ENCODE measurements around the gene CYFIP1.

Gene CYFIP1

DNA sequence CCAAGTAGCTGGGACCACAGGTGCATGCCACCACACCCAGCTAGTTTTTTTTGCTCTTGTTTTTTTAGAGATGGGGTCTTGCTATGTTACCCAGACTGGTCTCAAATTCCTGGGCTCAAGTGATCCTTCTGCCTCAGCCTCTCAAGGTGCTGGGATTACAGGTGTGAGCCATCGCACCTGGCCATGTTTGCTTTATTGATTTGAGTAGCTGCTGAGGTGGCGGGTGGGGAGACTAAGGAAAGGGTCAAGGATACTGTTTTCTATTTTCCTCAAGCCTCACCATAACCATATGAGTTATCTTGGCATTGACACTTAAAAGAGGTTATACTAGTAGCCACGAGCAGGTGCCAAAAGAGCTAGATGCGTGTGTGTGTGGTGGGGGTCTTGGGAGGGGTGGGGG, 39.0 kb downstream of the CYFIP1 start:
- Histone ChIP-seq H3K27ac (ENCODE audit: low read length) (no peak overlapping the region), H3K36me3 (replicated peaks; ENCODE audit: low read depth, low read length) (no peaks in the 10 kb centered on the region), H3K9ac (ENCODE audit: low read length) (no peak overlapping the region), H3K4me3 (ENCODE audit: low read length) (no peak overlapping the region), H3K4me1 (ENCODE audit: low read length) (peaks cover 13% of the 10 kb centered on the region), H3K9me3 (ENCODE audit: insufficient read depth, low read length) (no peaks in the 10 kb centered on the region), H4K20me1 (ENCODE audit: insufficient read depth, low read length) (no peaks in the 10 kb centered on the region), H3K27me3 (ENCODE audit: low read depth, low read length) (no peaks in the 10 kb centered on the region), H3K79me2 (ENCODE audit: low read length) (no peaks in the 10 kb centered on the region), H3K4me2 (ENCODE audit: low read length) (no peak overlapping the region), H2AFZ (ENCODE audit: low read depth, low read length) (no peak overlapping the region)
- TF ChIP-seq EZH2phosphoT487 (IDR thresholded peaks at IDR 0.05; ENCODE audit: low read depth) (no peak), CTCF (IDR thresholded peaks at IDR 0.05; ENCODE audit: low read depth, low read length) (no peak)

- no peaks in the 10 kb centered on the region for H3K79me2 ChIP-seq (ENCODE audit: low read length)
These were observed 40.5 kb downstream of the CYFIP1 start for GRCh38 chr15:22939652-22940061.

GRCh38 chr15:22939051-22939450, 41.1 kb downstream of the CYFIP1 start:
- H2AFZ ChIP-seq (ENCODE audit: low read depth, low read length), result no peak overlapping the region
- H4K20me1 ChIP-seq (ENCODE audit: insufficient read depth, low read length), result no peaks in the 10 kb centered on the region
- H3K4me2 ChIP-seq (ENCODE audit: low read length), result no peak overlapping the region
- TF ChIP-seq CTCF (IDR thresholded peaks at IDR 0.05; ENCODE audit: low read depth, low read length) (no peak), EZH2phosphoT487 (IDR thresholded peaks at IDR 0.05; ENCODE audit: low read depth) (no peak)
- H3K27me3 ChIP-seq (ENCODE audit: low read depth, low read length), result no peaks in the 10 kb centered on the region
- no peak overlapping the region for H3K4me3 ChIP-seq (ENCODE audit: low read length)
- H3K27ac ChIP-seq (ENCODE audit: low read length), result no peak overlapping the region
- H3K9me3 ChIP-seq (ENCODE audit: insufficient read depth, low read length), result no peaks in the 10 kb centered on the region
- no peak overlapping the region for H3K9ac ChIP-seq (ENCODE audit: low read length)
- H3K4me1 ChIP-seq (ENCODE audit: low read length), result peaks cover 15% of the 10 kb centered on the region
- no peaks in the 10 kb centered on the region for H3K79me2 ChIP-seq (ENCODE audit: low read length)
- H3K36me3 ChIP-seq (replicated peaks; ENCODE audit: low read depth, low read length), result no peaks in the 10 kb centered on the region

More at GRCh38 chr15:22939652-22940061, 40.5 kb downstream of the CYFIP1 start:
- TF ChIP-seq CTCF (IDR thresholded peaks at IDR 0.05; ENCODE audit: low read depth, low read length), result no peak
- no peak for TF ChIP-seq EZH2phosphoT487 (IDR thresholded peaks at IDR 0.05; ENCODE audit: low read depth)
- peaks cover 15% of the 10 kb centered on the region for H3K4me1 ChIP-seq (ENCODE audit: low read length)
- H2AFZ ChIP-seq (ENCODE audit: low read depth, low read length), result no peak overlapping the region
- no peak overlapping the region for H3K27ac ChIP-seq (ENCODE audit: low read length)
- no peaks in the 10 kb centered on the region for H3K9me3 ChIP-seq (ENCODE audit: insufficient read depth, low read length)
- H3K4me3 ChIP-seq (ENCODE audit: low read length), result no peak overlapping the region
- no peak overlapping the region for H3K4me2 ChIP-seq (ENCODE audit: low read length)
- H3K9ac ChIP-seq (ENCODE audit: low read length), result no peak overlapping the region
- H3K36me3 ChIP-seq (replicated peaks; ENCODE audit: low read depth, low read length), result no peaks in the 10 kb centered on the region
- no peaks in the 10 kb centered on the region for H3K27me3 ChIP-seq (ENCODE audit: low read depth, low read length)
- H4K20me1 ChIP-seq (ENCODE audit: insufficient read depth, low read length), result no peaks in the 10 kb centered on the region

DNA sequence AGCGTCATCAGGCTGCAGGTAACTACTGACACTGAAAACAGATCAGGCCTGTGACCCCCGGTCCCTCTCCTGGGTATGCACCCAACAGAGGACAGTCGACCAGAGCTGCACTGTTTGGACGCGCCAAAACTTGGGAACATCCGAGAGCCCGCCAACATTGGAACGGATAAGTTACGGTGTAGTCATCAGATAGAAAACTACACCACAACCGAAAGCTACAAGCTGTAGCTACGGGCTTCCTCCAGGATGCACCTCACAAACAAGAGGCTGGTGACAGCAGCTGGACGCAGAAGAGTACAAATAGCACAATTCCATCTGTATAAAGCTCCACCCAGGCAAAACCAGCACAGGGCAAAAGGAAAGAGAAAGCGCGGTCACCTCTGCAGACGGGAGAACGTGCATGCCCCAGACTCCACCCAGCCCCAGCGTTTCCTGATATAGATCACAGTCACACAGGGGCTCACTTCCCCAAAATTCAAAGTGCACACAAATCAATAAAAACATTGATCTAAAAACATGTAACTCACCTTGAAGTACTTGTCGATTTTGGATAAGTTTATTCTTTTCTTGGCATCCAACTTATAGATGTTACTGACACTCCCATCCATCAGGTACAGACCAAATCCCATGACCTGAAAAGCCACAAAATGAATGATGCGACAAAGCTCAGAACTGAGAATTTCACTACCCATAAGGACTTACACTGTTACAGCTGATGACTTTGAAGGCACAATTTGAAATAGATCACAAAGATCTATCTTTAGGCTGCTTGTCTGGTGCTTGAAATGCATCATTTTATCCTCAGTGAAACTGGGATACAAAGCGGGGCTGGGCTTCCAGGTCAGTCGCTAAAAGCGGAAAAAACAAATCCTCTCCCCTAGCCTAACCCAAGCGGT, 43.3 kb downstream of the CYFIP1 start:
- Histone ChIP-seq H3K27me3 (ENCODE audit: low read depth, low read length) (no peaks in the 10 kb centered on the region), H3K4me2 (ENCODE audit: low read length) (peak overlapping the region; percentile 72), H3K4me3 (ENCODE audit: low read length) (peak overlapping the region; percentile 71), H3K36me3 (replicated peaks; ENCODE audit: low read depth, low read length) (no peaks in the 10 kb centered on the region), H3K27ac (ENCODE audit: low read length) (peak overlapping the region; percentile 38; the same call in 1 of the 2 replicates), H3K9me3 (ENCODE audit: insufficient read depth, low read length) (no peaks in the 10 kb centered on the region), H3K4me1 (ENCODE audit: low read length) (peaks cover 15% of the 10 kb centered on the region), H4K20me1 (ENCODE audit: insufficient read depth, low read length) (no peaks in the 10 kb centered on the region), H2AFZ (ENCODE audit: low read depth, low read length) (peak overlapping the region; percentile 50), H3K9ac (ENCODE audit: low read length) (peak overlapping the region; percentile 26; the same call in 1 of the 2 replicates), H3K79me2 (ENCODE audit: low read length) (no peaks in the 10 kb centered on the region)
- TF ChIP-seq EZH2phosphoT487 (IDR thresholded peaks at IDR 0.05; ENCODE audit: low read depth) (no peak), CTCF (IDR thresholded peaks at IDR 0.05; ENCODE audit: low read depth, low read length) (no peak)
